Measurements from ENCODE around the gene COPG1.

The COPG1 gene

DNA sequence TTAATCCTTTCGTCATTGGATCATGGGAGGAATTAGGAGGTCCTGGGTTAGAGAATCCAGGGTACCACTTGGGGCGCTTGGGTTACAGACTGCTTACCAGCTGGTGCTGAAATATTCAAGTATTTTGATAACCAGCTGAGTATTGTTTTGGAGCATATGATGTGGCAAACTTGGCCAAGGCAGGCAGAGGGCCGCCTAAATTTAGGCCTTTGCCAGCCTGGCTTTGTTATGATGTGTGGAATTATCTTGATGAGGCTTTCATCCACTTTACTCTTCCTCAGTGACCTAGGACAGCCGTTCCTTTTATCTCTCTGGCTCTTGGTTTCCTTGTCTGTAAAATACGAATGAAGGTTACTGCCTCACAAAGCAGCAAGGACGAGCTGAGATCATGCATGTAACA is 6.9 kb downstream of the COPG1 start:
- no peak overlapping the region for H3K4me3 ChIP-seq (ENCODE audit: low read depth, low read length)
- TF ChIP-seq, protein P1, sequence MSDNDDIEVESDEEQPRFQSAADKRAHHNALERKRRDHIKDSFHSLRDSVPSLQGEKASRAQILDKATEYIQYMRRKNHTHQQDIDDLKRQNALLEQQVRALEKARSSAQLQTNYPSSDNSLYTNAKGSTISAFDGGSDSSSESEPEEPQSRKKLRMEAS (IDR thresholded peaks at IDR 0.05; ENCODE audit: low read depth, low read length) = no peak
- TF ChIP-seq MYC (IDR thresholded peaks at IDR 0.05; ENCODE audit: low read depth, low read length) = no peak
- TF ChIP-seq, protein P2, sequence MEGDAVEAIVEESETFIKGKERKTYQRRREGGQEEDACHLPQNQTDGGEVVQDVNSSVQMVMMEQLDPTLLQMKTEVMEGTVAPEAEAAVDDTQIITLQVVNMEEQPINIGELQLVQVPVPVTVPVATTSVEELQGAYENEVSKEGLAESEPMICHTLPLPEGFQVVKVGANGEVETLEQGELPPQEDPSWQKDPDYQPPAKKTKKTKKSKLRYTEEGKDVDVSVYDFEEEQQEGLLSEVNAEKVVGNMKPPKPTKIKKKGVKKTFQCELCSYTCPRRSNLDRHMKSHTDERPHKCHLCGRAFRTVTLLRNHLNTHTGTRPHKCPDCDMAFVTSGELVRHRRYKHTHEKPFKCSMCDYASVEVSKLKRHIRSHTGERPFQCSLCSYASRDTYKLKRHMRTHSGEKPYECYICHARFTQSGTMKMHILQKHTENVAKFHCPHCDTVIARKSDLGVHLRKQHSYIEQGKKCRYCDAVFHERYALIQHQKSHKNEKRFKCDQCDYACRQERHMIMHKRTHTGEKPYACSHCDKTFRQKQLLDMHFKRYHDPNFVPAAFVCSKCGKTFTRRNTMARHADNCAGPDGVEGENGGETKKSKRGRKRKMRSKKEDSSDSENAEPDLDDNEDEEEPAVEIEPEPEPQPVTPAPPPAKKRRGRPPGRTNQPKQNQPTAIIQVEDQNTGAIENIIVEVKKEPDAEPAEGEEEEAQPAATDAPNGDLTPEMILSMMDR (IDR thresholded peaks at IDR 0.05; ENCODE audit: low read depth, low read length) = no peak
- no peak for TF ChIP-seq POLR2A (IDR thresholded peaks at IDR 0.05; ENCODE audit: extremely low read depth, insufficient read length)
- DNase-seq (ENCODE audit: low read depth) = no peak

DNA sequence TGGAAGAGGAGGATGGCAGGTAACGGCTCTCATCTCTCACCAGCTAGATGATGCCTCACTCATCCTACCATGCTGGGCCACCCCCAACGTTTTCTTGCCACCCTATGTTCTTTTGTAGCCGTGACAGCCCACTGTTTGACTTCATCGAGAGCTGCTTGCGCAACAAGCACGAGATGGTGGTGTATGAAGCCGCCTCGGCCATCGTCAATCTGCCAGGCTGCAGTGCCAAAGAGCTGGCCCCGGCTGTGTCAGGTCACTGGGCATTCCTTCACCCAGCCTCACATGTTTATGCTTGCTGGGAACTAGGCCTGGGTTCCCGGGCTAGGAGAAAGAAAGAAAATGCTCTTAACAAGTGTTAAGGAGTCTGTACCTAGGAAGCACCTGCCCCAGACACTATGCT is 8.2 kb downstream of the COPG1 start:
- TF ChIP-seq, protein P1 (IDR thresholded peaks at IDR 0.05; ENCODE audit: low read depth, low read length) = no peak
- TF ChIP-seq MYC (IDR thresholded peaks at IDR 0.05; ENCODE audit: low read depth, low read length) (no peak), POLR2A (IDR thresholded peaks at IDR 0.05; ENCODE audit: extremely low read depth, insufficient read length) (no peak)
- TF ChIP-seq, protein P2 (IDR thresholded peaks at IDR 0.05; ENCODE audit: low read depth, low read length) = no peak
- no peak for DNase-seq (ENCODE audit: low read depth)
- no peak overlapping the region for H3K4me3 ChIP-seq (ENCODE audit: low read depth, low read length)

DNA sequence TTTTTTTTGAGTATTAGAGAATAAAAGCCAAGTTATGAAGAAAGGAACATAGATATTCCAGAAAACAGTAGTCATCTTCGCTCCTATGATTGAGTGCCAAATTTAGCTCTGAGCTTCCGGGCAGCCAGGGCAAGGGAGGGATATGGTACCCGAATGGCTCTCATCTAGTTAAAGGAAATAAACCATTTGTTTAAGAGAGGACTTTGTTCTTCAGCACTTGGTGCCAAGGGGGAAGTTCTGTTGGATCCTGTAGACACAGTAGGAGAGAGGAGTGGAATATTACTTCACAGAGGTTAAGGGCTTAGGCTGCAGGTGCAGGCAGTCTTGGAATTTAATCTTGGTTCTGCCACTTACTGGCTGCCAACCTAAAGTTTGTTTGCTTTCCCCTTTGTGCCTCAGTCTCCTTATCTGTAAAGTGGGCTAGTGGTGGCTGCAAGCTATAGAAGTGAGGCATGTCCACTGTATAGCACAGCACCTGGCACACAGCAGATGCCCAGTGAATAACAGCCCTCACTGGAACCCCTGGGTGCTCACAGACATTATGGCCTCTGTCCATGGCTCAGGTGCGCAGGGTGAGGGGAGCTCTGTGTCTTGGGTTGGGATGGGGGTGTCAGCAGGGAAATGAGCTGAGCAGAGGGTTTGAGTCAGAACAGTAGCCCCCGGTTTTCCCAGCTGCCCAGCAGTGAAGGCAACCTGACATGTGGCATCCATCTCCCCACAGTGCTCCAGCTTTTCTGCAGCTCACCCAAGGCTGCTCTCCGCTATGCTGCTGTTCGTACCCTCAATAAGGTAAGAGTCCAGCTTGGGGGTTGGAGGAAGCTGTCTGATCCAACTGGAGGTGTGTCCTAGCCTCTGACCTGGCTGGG is 10.4 kb downstream of the COPG1 start:
- DNase-seq (ENCODE audit: low read depth) = no peak
- TF ChIP-seq, protein P1 (IDR thresholded peaks at IDR 0.05; ENCODE audit: low read depth, low read length) = no peak
- TF ChIP-seq POLR2A (IDR thresholded peaks at IDR 0.05; ENCODE audit: extremely low read depth, insufficient read length) = no peak
- TF ChIP-seq MYC (IDR thresholded peaks at IDR 0.05; ENCODE audit: low read depth, low read length) = no peak
- TF ChIP-seq, protein P2 (IDR thresholded peaks at IDR 0.05; ENCODE audit: low read depth, low read length) = no peak
- no peak overlapping the region for H3K4me3 ChIP-seq (ENCODE audit: low read depth, low read length)

DNA sequence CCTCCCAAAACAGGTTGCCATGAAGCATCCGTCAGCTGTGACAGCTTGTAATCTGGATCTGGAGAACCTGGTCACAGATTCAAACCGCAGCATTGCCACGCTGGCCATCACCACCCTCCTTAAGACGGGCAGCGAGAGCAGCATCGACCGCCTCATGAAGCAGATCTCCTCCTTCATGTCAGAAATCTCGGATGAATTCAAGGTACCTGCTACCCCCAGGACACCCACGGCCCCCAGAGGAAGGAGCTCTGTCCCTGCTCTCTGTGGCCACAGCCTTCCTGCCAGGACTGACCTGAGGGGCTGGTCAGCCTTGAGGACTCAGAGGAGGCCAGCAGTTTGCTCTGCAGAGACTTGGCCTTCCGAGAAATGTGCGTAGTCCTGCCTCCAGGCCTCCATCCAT is 11.2 kb downstream of the COPG1 start:
- no peak for DNase-seq (ENCODE audit: low read depth)
- TF ChIP-seq MYC (IDR thresholded peaks at IDR 0.05; ENCODE audit: low read depth, low read length) = no peak
- TF ChIP-seq, protein P1 (IDR thresholded peaks at IDR 0.05; ENCODE audit: low read depth, low read length) = no peak
- TF ChIP-seq, protein P2 (IDR thresholded peaks at IDR 0.05; ENCODE audit: low read depth, low read length) = no peak
- no peak for TF ChIP-seq POLR2A (IDR thresholded peaks at IDR 0.05; ENCODE audit: extremely low read depth, insufficient read length)
- H3K4me3 ChIP-seq (ENCODE audit: low read depth, low read length) = no peak overlapping the region

DNA sequence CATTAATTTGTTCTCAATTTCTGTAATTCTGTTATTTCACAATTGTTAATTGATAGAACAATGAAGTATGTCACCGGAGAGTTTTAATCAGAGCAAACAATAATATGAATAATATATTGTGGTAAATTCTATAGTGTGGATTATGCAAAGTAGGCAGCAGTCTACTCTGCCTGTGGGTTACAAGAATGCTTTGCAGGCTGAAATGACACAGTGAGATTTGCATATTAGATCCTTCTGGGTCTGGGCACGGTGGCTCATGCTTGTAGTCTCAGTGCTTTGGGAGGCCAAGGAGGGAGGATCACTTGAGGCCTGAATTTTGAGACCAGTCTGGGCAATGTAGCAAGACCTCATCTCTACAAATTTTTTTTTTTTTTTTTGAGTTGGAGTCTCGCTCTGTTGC is 12.5 kb downstream of the COPG1 start:
- H3K4me3 ChIP-seq (ENCODE audit: low read depth, low read length) = no peak overlapping the region
- no peak for DNase-seq (ENCODE audit: low read depth)
- TF ChIP-seq, protein P2 (IDR thresholded peaks at IDR 0.05; ENCODE audit: low read depth, low read length) = no peak
- TF ChIP-seq MYC (IDR thresholded peaks at IDR 0.05; ENCODE audit: low read depth, low read length) (no peak), POLR2A (IDR thresholded peaks at IDR 0.05; ENCODE audit: extremely low read depth, insufficient read length) (no peak)
- TF ChIP-seq, protein P1 (IDR thresholded peaks at IDR 0.05; ENCODE audit: low read depth, low read length) = no peak

Measured in NB4 (cell line).